HG02938 (cell line): ENCODE measurements around the gene ERCC2.

Experiments used
- ATAC-seq: cut with Tn5 transposase; IDR thresholded peaks from one replicate; pipeline ENCODE4 v1.9.1; 2021; ENCODE audit warnings: mild to moderate bottlenecking, moderate library complexity; ENCODE audit not compliant: unreplicated experiment

Gene ERCC2

GRCh38 chr19:45355910-45356309 lies 14.5 kb downstream of the ERCC2 start:
- ATAC-seq: no peak

GRCh38 chr19:45355402-45355801 lies 15.0 kb downstream of the ERCC2 start:
- ATAC-seq: no peak

GRCh38 chr19:45354241-45354842 lies 16.0 kb downstream of the ERCC2 start:
- ATAC-seq: no peak

GRCh38 chr19:45352914-45353796 lies 17.2 kb downstream of the ERCC2 start:
- no peak for ATAC-seq

GRCh38 chr19:45352471-45352870 lies 17.9 kb downstream of the ERCC2 start:
- ATAC-seq: no peak

- ATAC-seq: no peak
These were observed 18.3 kb downstream of the ERCC2 start for GRCh38 chr19:45352062-45352461.

- ATAC-seq: no peak
These were observed 18.9 kb downstream of the ERCC2 start for GRCh38 chr19:45351401-45351952.

GRCh38 chr19:45350477-45351058 lies 19.8 kb downstream of the ERCC2 start:
- ATAC-seq: no peak

- no peak for ATAC-seq
These were observed 20.9 kb downstream of the ERCC2 start for GRCh38 chr19:45349430-45349941.

- ATAC-seq: no peak
These were observed 21.3 kb downstream of the ERCC2 start for GRCh38 chr19:45349126-45349415.

GRCh38 chr19:45348367-45349125 lies 21.8 kb downstream of the ERCC2 start:
- no peak for ATAC-seq

- ATAC-seq: no peak
These were observed 22.6 kb downstream of the ERCC2 start for GRCh38 chr19:45347570-45348366.

GRCh38 chr19:45346449-45346848 lies 23.9 kb downstream of the ERCC2 start:
- no peak for ATAC-seq

GRCh38 chr19:45345506-45345860 lies 24.9 kb downstream of the ERCC2 start:
- ATAC-seq: no peak

GRCh38 chr19:45344621-45345505 lies 25.5 kb downstream of the ERCC2 start:
- ATAC-seq: no peak

- ATAC-seq: no peak
These were observed 27.5 kb downstream of the ERCC2 start for GRCh38 chr19:45342911-45343310.

GRCh38 chr19:45340899-45341453 lies 29.4 kb downstream of the ERCC2 start:
- no peak for ATAC-seq

GRCh38 chr19:45340232-45340898 lies 30.0 kb downstream of the ERCC2 start, which contains the start of gene KLC3:
TSS of gene KLC3 (plus strand) at chr19:45340750. CDS start at chr19:45345542, 4,792 bp downstream.
- ATAC-seq: no peak
